Right ventricle myocardium superior (tissue), 1 donor: Measurements from ENCODE around the gene GNL1. TPM values are rescaled to one million over a fixed set of nuclear protein-coding genes. Genes with fewer than 3 reads are reported as not detected.

Experiments used
- ATAC-seq: fragments of 200-7000 bp; cut with Tn5 transposase; one replicate; pipeline ENCODE4 v1.9.1; 2020; ENCODE audit warnings: mild to moderate bottlenecking; ENCODE audit not compliant: poor library complexity
- DNase-seq: peaks from one replicate; pipeline ENCODE4 v3.0.0-alpha.2; 2020
- intact Hi-C: fragments of 100-400 bp; cut with DNase I; formaldehyde crosslinking; loops from one replicate; pipeline ENCODE4 v1.11.2; 2022
- long read RNA-seq: library from polyadenylated mRNA; unstranded; transcript quantifications from one replicate; pipeline ENCODE4 v2.0.0, GENCODE V29; 2021
- total RNA-seq: library from RNA; stranded (reverse); fragmentation: NEBNext Ultra II Directional; extraction: Animal tissue kit (Norgen Biotek cat#: 25700); gene quantifications from one replicate; pipeline ENCODE4 v1.2.1, GENCODE V29; 2021
- donor health status: DM: no; HTN: yes; CAD: no; lungs with severe emphysema.

GNL1 gene
- total RNA-seq, result 17.6 TPM
- long read RNA-seq, full-length matches to known transcripts, result 21 of 44 reads
- long read RNA-seq, partial matches to known transcripts, result 13 of 44 reads
- long read RNA-seq, other reads (novel, unspliced or antisense), result 10 of 44 reads

DNA sequence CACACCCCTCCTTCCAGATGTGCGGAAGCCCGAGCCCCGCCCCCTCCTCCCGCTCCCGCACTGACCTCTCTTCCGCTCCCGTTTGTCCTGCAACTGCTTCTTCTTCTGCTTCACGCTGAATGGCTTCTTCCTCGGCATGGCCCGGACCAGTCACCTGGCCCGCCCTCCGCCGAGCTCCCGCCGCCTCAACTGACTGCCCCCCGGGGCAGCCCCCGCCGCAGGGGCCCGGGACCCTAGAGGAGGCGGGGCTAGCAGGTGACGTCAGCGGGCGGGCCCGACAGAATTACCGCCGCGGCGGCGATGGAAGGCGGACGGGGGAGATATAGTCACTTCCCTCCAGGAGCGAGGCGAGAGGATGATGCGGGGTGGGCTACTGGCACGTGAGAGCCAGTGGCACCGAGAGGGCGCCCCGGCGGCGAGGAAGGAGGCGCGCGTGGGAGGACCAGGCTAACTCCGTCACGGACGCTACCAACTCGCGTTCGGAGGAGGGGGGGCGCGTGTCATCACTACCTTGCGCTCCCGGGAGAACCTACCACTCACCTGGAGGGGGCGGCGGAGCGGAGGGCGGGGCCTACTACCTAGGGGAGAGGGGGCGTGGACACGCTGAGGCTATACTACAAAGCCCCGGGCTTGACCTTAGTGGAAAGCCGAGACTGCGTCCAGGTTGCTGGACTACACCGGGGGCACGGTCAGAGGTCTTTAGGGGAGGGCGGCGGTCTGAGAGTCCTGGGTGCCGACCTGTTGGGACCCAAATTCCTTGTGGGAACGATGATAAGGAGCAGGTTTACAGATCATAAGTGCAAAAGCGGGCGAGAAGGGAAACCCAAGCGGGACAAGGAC lies at the start of gene GNL1:
Gene GNL1 (minus strand): TSS at position 424 of the 840 bp plus-strand sequence. CDS start 286 bp downstream, at position 138.
- intact Hi-C loops, result loop anchor here (5.0 kb wide), 1 partner anchor 161 kb away; the partner anchor contains the start of gene MDC1
- DNase-seq (peak; percentile 96), ATAC-seq (peak; percentile 85)

GRCh38 chr6:30603961-30604360 lies 47.7 kb upstream of the GNL1 start:
- intact Hi-C loops, result no loop called here

DNA sequence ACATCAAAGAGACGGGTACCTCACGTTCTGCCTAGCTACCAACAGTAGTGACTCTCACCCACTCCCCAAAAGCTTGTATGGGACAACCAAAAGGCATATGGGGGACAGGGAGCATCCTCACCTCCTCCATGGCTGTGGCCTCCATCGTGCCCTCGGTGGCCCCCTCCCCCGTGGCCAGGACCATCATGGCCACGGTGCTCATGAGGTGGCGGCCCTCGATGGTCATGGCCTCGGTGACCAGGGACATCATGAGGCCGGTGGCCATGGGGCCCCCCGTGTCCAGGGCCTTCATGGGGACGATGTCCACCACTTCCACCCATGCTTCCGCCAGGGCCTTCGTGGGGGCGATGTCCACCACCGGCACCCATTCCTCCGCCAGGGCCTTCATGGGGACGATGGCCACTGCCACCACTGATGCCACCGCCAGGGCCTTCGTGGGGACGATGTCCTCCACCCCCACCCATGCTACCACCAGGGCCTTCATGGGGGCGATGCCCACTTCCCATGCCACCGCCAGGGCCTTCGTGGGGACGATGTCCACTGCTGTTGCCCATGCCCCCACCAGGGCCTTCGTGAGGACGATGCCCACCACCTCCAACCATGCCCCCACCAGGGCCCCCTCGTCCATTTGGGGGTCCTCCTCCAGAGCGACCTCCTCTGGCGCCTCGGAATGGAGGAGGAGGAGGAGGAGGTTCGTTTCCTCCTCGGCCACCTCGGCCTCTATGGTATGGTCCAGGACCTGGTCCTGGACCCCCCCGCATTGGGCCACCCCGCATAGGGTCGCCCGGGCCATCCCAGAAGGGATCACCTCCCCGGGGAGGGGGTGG lies 45.7 kb upstream of the GNL1 start:
- ATAC-seq, result no peak
- intact Hi-C loops, result no loop called here
- DNase-seq, result no peak

More at GRCh38 chr6:30603961-30604360, 47.7 kb upstream of the GNL1 start:
- ATAC-seq (no peak), DNase-seq (no peak)

DNA sequence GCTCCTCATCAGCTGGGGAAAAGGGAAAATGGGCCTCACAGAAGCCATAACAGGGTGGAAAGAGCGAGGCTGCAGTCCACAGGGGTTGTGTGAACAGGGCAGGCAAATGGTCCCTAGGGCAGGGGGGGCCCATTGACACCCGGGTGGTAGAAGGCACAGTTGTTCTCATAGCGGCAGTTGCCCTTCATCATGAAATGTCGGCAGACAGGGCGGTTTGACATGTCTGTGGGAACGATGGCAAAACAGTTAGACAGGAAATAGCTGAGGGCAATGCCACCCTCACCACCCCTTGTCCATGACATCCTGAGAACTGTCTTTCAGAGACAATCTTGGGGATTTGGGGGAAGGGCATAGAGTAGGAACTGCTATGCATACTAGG lies 45.1 kb upstream of the GNL1 start:
- DNase-seq, result no peak
- intact Hi-C loops, result no loop called here
- ATAC-seq, result no peak

GRCh38 chr6:30600451-30600961 lies 44.2 kb upstream of the GNL1 start:
- DNase-seq, result peak; percentile 56
- intact Hi-C loops, result no loop called here
- peak; percentile 13 for ATAC-seq

DNA sequence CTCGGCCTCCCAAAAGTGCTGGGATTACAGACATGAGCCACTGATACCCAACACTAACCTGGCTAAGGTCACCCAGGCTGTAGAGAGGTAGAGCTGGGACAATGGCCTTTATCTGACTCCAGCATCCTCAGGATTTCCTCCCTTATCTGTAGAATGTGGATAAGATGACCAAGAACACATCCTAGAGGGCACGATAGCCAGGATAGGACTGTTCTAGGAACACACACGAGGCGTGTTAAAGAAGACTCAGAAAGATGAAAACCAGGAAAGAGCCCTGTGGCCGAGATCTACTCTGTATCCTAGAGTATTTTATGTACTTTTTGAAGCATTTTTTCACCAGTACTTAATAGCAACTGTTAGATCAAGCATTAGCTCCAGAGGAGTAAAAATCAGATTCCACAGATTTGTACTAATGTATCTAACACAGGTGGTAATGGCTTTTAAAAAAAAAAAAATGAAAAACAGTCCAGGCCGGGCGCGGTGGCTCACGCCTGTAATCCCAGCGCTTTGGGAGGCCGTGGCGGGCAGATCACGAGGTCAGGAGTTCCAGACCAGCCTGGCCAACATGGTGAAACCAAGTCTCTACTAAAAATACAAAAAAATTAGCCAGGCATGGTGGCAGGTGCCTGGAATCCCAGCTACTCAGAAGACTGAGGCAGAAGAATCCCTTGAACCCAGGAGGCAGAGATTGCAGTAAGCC lies 43.5 kb upstream of the GNL1 start:
- no peak for DNase-seq
- intact Hi-C loops, result loop anchor here (5.0 kb wide), 1 partner anchor 117 kb away; no protein-coding TSS in a partner anchor
- no peak for ATAC-seq

GRCh38 chr6:30598912-30599624 lies 42.8 kb upstream of the GNL1 start:
- DNase-seq (no peak), ATAC-seq (no peak)
- intact Hi-C loops, result loop anchor here (5.0 kb wide), 1 partner anchor 117 kb away; no protein-coding TSS in a partner anchor

- intact Hi-C loops, result loop anchor here (5.0 kb wide), 1 partner anchor 115 kb away; no protein-coding TSS in a partner anchor
- peak; percentile 63 for DNase-seq
- ATAC-seq, result peak; percentile 74
These were observed 41.2 kb upstream of the GNL1 start for GRCh38 chr6:30597315-30598144.

GRCh38 chr6:30592287-30592686 lies 36.0 kb upstream of the GNL1 start:
- ATAC-seq, result no peak
- no peak for DNase-seq
- intact Hi-C loops, result no loop called here

DNA sequence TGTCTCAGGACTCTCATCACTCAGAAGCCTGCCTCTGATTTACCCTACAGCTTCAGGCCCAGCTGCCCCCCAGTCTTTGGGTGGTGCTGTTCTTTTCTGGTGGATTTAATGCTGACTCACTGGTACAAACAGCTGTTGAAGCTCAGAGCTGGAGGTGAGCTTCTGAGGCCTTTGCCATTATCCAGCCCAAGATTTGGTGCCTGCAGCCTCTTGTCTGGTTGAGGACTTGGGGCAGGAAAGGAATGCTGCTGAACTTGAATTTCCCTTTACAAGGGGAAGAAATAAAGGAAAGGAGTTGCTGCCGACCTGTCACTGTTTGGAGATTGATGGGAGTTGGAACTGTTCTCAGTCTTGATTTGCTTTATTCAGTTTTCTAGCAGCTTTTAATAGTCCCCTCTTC lies 34.7 kb upstream of the GNL1 start:
- DNase-seq, result no peak
- intact Hi-C loops, result no loop called here
- ATAC-seq, result no peak

DNA sequence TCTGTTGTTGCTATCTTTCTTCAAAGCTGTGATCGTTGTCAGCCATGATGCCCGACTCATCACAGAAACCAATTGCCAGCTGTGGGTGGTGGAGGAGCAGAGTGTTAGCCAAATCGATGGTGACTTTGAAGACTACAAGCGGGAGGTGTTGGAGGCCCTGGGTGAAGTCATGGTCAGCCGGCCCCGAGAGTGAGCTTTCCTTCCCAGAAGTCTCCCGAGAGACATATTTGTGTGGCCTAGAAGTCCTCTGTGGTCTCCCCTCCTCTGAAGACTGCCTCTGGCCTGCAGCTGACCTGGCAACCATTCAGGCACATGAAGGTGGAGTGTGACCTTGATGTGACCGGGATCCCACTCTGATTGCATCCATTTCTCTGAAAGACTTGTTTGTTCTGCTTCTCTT lies 34.2 kb upstream of the GNL1 start:
- no peak for DNase-seq
- no peak for ATAC-seq
- intact Hi-C loops, result no loop called here

DNA sequence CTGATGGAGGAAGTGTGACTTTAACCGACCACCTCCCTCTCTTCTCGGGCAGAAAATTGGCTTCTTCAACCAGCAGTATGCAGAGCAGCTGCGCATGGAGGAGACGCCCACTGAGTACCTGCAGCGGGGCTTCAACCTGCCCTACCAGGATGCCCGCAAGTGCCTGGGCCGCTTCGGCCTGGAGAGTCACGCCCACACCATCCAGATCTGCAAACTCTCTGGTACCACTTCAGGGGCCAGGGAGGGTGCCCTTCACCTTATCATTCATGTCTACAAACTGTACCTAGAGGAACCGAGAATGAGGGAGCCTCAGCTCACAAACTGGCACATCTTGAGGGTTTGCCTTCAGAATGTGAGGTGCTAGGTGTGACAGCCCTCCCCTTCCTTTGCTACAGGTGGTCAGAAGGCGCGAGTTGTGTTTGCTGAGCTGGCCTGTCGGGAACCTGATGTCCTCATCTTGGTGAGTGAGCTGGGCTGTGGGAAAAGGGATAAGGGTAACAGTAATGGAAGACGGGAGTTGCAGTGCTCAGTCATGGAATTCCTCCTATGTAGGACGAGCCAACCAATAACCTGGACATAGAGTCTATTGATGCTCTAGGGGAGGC lies 33.6 kb upstream of the GNL1 start:
- intact Hi-C loops, result no loop called here
- no peak for ATAC-seq

DNA sequence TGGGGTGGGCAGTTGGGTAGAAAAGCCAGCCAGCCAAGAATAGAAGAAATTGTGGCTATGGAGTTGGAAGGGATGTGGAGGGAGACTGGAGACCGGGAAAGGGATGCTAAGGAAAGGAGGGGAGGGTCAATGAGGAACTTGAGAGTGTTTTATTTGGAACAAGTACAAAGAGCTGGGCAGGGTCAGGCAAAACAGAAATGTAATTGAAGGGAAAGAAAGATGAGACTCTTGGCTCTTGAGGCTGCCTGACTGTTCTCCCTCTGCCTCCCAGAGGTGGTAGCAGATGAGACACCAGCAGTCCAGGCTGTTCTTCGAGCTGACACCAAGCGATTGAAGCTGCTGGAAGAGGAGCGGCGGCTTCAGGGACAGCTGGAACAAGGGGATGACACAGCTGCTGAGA lies 27.6 kb upstream of the GNL1 start:
- no peak for DNase-seq
- intact Hi-C loops, result no loop called here

More for the DNA sequence above, 33.6 kb upstream of the GNL1 start:
- no peak for DNase-seq

DNA sequence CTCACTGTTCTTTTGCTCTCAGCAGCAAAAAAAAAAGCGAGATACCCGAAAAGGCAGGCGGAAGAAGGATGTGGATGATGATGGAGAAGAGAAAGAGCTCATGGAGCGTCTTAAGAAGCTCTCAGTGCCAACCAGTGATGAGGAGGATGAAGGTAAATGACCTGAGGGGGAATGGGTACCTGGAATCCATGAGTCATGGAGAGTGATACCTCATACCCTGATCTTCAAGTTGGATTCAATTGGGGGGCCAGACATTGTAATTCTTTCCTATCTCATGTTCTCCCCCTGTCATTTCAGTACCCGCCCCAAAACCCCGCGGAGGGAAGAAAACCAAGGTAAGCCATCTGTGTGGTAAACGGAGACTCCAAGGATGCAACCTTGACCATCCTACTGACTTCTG lies 21.8 kb upstream of the GNL1 start:
- DNase-seq, result no peak
- ATAC-seq, result no peak
- intact Hi-C loops, result no loop called here

More for the DNA sequence above, 27.6 kb upstream of the GNL1 start:
- no peak for ATAC-seq

- no peak for DNase-seq
- ATAC-seq, result no peak
- intact Hi-C loops, result no loop called here
These were observed 16.8 kb upstream of the GNL1 start for GRCh38 chr6:30573113-30573512.

DNA sequence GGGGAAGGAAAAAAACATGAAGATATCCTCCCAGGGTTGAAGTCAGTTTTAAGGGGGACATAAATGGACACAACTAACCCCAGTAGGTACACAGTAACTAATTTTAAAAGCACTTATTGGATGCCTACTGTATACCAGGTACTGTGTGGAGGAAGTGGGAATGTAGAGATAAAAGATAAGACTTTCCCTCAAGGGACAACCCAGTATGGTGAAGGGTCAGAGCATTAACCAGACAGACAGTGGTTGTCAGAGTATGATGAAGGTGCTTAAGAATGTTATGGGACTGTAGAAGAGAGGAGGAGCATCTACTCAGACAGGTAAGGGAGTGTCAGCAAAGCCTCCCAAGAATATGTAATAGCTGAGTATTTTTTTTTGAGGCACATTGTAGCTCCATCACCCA lies 15.9 kb upstream of the GNL1 start:
- intact Hi-C loops, result no loop called here

GRCh38 chr6:30571762-30572082 lies 15.4 kb upstream of the GNL1 start:
- ATAC-seq, result no peak
- intact Hi-C loops, result no loop called here

More for the DNA sequence above, 15.9 kb upstream of the GNL1 start:
- DNase-seq, result no peak
- ATAC-seq, result no peak

More at GRCh38 chr6:30571762-30572082, 15.4 kb upstream of the GNL1 start:
- no peak for DNase-seq
